ENCODE results near the gene MEGF6. TPM values are rescaled to one million over a fixed set of nuclear protein-coding genes. Genes with fewer than 3 reads are reported as not detected.

Gene MEGF6
- total RNA-seq, 4 donors from 2014 or later = 4.1 to 27.1 (median 11.4) TPM

DNA sequence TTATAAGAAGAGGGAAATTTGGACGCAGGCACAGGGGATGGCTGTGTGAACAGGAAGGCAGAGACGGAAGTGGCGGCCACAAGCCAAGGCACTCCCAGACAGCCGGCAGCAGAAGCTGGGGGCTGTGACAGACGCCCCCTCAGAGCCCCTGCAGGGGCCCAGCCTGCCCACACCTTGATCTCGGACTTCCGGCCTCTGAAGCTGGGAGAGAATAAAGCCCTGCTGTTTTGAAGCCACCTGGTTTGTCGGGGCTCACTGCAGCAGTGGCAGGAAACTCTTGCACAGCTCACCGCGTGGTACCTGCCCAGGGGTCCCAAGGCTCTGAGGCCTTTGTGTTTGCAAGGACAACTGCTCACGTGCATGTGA lies 13.7 kb downstream of the MEGF6 start:
- no peaks in the 10 kb centered on the region for H3K9me3 ChIP-seq
- H3K27ac ChIP-seq = no peak overlapping the region
- no peaks in the 10 kb centered on the region for H3K36me3 ChIP-seq
- 57 to 83% methylated on average over 1 to 11 of the region's 11 CpGs for WGBS, 2 donors (ENCODE audit: low coverage in 1 of 2)
- TF ChIP-seq, protein P1, sequence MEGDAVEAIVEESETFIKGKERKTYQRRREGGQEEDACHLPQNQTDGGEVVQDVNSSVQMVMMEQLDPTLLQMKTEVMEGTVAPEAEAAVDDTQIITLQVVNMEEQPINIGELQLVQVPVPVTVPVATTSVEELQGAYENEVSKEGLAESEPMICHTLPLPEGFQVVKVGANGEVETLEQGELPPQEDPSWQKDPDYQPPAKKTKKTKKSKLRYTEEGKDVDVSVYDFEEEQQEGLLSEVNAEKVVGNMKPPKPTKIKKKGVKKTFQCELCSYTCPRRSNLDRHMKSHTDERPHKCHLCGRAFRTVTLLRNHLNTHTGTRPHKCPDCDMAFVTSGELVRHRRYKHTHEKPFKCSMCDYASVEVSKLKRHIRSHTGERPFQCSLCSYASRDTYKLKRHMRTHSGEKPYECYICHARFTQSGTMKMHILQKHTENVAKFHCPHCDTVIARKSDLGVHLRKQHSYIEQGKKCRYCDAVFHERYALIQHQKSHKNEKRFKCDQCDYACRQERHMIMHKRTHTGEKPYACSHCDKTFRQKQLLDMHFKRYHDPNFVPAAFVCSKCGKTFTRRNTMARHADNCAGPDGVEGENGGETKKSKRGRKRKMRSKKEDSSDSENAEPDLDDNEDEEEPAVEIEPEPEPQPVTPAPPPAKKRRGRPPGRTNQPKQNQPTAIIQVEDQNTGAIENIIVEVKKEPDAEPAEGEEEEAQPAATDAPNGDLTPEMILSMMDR (IDR thresholded peaks at IDR 0.05) = no peak
- TF ChIP-seq POLR2AphosphoS5 (IDR thresholded peaks at IDR 0.05) (no peak), POLR2A (IDR thresholded peaks at IDR 0.05) (no peak), EP300 (IDR thresholded peaks at IDR 0.05; ENCODE audit: low read depth) (no peak)
- no peak overlapping the region for H3K4me3 ChIP-seq
- intact Hi-C loops (cut with DNase I; ENCODE audit: low total_unique reads) = no loop called here
- no peak for DNase-seq
- in situ Hi-C loops (cut with MboI; ENCODE audit: low pct_ligation_motif_present in 1 of 4, low pct_unique_long_range_greater_than_20kb in 1 of 4, low sequenced_read_pairs in 3 of 4) = no loop called here
- no peaks in the 10 kb centered on the region for H3K27me3 ChIP-seq
- peaks cover 0 to 20% (median 11%) of the 10 kb centered on the region in 4 donors for H3K4me1 ChIP-seq

DNA sequence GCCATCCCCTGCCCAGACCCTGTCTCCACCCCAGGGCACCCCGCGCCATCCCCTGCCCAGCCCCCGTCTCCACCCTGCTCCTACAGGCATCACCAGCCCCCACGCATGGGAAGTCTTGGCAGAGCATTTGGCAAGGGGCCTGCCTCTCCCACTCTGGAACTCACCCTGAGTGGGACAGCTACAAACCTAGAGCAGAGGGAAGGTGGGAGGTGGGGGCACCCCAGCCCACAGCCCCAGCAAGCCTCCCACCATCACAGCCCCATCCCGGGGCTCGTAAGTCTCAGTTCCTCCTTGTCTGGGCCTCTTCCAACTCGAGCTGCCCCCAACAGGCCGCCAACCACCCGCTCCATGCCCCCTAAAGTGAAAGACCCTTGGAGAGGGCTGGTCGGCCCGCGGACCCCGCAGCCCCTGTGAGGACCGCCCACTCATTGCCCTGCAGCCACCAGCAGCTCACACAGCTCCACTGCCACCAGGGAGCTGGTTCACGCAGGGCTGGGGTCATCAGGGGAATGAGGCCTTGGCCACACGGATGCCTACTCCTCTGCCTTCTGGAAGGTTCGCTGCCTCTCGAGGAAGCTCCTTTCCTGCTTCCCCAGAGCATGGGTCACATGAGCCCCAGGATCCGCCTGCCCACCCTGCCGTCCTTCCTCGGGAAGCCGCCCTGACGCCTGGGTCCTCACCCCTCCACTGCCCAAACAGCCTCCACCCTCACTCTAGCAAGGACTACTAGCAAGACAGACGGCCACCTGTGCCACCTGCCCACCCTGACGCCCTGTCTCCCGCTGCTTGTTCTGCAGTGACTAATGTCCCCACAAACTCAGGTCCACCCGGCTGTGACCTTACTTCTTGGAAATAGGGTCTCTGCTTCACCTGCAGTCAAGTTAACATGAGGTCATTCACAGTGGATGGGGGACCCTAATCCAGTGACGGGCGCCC lies 14.4 kb downstream of the MEGF6 start:
- 75% methylated on average over 27 of the region's 29 CpGs; no CpG with 5 or more reads in 1 of the 2 donors for WGBS, 2 donors (ENCODE audit: low coverage in 1 of 2)
- intact Hi-C loops (cut with DNase I; ENCODE audit: low total_unique reads) (no loop called here), in situ Hi-C loops (cut with MboI; ENCODE audit: low pct_ligation_motif_present in 1 of 4, low pct_unique_long_range_greater_than_20kb in 1 of 4, low sequenced_read_pairs in 3 of 4) (no loop called here)
- Histone ChIP-seq H3K27me3 (no peaks in the 10 kb centered on the region), H3K4me1 (peaks cover 0 to 20% (median 11%) of the 10 kb centered on the region in 4 donors), H3K36me3 (no peaks in the 10 kb centered on the region), H3K4me3 (no peak overlapping the region), H3K27ac (no peak overlapping the region), H3K9me3 (no peaks in the 10 kb centered on the region)
- DNase-seq = no peak
- TF ChIP-seq EP300 (IDR thresholded peaks at IDR 0.05; ENCODE audit: low read depth) (no peak), POLR2A (IDR thresholded peaks at IDR 0.05) (no peak), POLR2AphosphoS5 (IDR thresholded peaks at IDR 0.05) (no peak)
- TF ChIP-seq, protein P1 (IDR thresholded peaks at IDR 0.05) = no peak

DNA sequence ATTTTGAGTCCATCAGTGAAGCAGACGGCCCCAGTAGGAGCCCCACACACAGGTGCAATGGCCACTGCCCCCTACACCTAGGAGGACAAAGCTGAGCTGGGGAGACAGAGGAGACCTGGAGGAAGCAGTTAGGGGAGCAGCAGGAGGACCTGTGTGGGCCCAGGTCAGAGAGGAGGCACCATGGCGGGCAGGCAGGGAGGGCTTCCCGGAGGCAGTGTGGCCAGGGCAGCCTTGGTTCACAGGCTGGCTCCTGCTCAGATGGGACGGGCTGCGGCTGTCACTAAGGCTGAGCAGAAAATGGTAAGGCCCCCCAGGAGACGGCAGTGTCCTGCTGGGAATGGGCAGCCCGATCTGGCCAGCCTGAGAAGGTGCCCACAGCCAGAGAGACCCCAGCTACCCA lies 15.4 kb downstream of the MEGF6 start:
- H3K27me3 ChIP-seq = no peaks in the 10 kb centered on the region
- TF ChIP-seq, protein P1 (IDR thresholded peaks at IDR 0.05) = no peak
- TF ChIP-seq POLR2A (IDR thresholded peaks at IDR 0.05) = no peak
- TF ChIP-seq POLR2AphosphoS5 (IDR thresholded peaks at IDR 0.05) = no peak
- TF ChIP-seq EP300 (IDR thresholded peaks at IDR 0.05; ENCODE audit: low read depth) = no peak
- H3K9me3 ChIP-seq = no peaks in the 10 kb centered on the region
- intact Hi-C loops (cut with DNase I; ENCODE audit: low total_unique reads) (no loop called here), in situ Hi-C loops (cut with MboI; ENCODE audit: low pct_ligation_motif_present in 1 of 4, low pct_unique_long_range_greater_than_20kb in 1 of 4, low sequenced_read_pairs in 3 of 4) (no loop called here)
- H3K4me1 ChIP-seq = peaks cover 0 to 20% (median 11%) of the 10 kb centered on the region in 4 donors
- H3K27ac ChIP-seq = no peak overlapping the region
- no peaks in the 10 kb centered on the region for H3K36me3 ChIP-seq
- WGBS, 2 donors (ENCODE audit: low coverage in 1 of 2) = 93% methylated on average over 7 of the region's 7 CpGs; no CpG with 5 or more reads in 1 of the 2 donors
- H3K4me3 ChIP-seq = no peak overlapping the region
- no peak for DNase-seq

DNA sequence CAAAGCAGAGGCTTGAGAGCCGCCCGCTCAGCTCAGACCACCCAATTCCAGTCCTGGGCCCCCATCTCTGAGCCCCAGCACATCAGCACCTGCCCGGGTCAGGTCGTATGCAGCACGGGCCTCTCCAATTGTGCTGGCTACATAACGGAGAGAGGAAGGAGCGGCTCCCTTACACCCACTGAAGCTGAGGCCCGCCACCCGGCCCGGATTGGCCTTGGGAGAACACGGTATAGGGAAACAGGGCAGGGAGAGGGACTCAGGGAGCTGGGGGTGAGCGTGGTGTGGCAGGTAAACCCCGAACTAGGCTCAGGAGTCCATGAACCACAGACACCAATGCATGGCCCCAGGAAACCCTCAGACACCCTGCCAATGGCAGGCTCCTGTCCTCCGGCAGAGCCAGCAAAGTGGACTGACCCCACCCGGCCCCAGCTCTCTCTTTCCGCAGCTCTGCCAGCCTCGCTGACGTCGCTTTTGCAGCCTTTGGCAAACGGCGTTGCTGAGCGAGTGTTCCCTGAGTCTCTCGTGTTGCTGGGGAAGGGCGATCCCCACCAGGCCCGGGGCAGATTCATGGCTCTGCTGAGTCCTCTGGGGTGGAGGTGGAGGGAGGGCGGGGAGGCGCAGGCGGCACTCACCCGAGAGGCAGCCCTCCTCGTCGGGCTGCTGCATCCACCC lies 16.5 kb downstream of the MEGF6 start:
- Histone ChIP-seq H3K27ac (no peak overlapping the region), H3K4me3 (no peak overlapping the region), H3K36me3 (no peaks in the 10 kb centered on the region), H3K9me3 (no peaks in the 10 kb centered on the region), H3K27me3 (no peaks in the 10 kb centered on the region), H3K4me1 (peaks cover 0 to 20% (median 11%) of the 10 kb centered on the region in 4 donors)
- DNase-seq = no peak
- 87 to 90% methylated on average over 4 to 31 of the region's 31 CpGs for WGBS, 2 donors (ENCODE audit: low coverage in 1 of 2)
- no peak for TF ChIP-seq EP300 (IDR thresholded peaks at IDR 0.05; ENCODE audit: low read depth)
- no peak for TF ChIP-seq POLR2AphosphoS5 (IDR thresholded peaks at IDR 0.05)
- TF ChIP-seq POLR2A (IDR thresholded peaks at IDR 0.05) = no peak
- TF ChIP-seq, protein P1 (IDR thresholded peaks at IDR 0.05) = no peak
- intact Hi-C loops (cut with DNase I; ENCODE audit: low total_unique reads) (no loop called here), in situ Hi-C loops (cut with MboI; ENCODE audit: low pct_ligation_motif_present in 1 of 4, low pct_unique_long_range_greater_than_20kb in 1 of 4, low sequenced_read_pairs in 3 of 4) (no loop called here)
